Measurements from ENCODE around the gene TMEM201. TPM values are rescaled to one million over a fixed set of nuclear protein-coding genes. Genes with fewer than 3 reads are reported as not detected.

TMEM201 gene, protein sequence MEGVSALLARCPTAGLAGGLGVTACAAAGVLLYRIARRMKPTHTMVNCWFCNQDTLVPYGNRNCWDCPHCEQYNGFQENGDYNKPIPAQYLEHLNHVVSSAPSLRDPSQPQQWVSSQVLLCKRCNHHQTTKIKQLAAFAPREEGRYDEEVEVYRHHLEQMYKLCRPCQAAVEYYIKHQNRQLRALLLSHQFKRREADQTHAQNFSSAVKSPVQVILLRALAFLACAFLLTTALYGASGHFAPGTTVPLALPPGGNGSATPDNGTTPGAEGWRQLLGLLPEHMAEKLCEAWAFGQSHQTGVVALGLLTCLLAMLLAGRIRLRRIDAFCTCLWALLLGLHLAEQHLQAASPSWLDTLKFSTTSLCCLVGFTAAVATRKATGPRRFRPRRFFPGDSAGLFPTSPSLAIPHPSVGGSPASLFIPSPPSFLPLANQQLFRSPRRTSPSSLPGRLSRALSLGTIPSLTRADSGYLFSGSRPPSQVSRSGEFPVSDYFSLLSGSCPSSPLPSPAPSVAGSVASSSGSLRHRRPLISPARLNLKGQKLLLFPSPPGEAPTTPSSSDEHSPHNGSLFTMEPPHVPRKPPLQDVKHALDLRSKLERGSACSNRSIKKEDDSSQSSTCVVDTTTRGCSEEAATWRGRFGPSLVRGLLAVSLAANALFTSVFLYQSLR
- 9.1 TPM for total RNA-seq

DNA sequence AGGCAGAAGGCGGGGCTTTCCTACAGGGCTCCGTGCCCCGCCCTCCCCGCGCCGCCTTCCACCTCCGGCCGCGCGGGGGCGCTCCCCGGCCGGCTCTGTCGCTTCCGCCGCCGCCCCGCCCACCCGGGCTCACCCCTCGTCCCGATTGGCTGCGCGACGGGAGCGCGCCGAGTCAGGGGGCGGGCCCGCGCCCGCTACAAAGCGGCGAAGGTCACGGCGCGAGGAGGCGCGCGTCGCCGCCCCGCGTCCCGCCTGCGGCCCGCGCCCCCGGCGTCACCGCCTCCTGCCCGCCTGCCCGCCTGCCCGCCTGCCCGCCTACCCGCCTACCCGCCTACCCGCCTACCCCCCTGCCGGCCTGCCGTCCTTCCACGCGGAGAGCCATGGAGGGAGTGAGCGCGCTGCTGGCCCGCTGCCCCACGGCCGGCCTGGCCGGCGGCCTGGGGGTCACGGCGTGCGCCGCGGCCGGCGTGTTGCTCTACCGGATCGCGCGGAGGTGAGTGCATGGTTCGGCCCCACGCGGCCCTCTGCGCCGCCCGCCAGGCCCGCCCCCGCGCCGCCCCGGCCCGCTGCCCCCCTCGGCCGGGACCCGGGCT, at the start of gene TMEM201:
TMEM201 (plus strand) TSS at position 361 of the 593 bp plus-strand sequence; CDS start at position 381, 20 bp downstream.

DNA sequence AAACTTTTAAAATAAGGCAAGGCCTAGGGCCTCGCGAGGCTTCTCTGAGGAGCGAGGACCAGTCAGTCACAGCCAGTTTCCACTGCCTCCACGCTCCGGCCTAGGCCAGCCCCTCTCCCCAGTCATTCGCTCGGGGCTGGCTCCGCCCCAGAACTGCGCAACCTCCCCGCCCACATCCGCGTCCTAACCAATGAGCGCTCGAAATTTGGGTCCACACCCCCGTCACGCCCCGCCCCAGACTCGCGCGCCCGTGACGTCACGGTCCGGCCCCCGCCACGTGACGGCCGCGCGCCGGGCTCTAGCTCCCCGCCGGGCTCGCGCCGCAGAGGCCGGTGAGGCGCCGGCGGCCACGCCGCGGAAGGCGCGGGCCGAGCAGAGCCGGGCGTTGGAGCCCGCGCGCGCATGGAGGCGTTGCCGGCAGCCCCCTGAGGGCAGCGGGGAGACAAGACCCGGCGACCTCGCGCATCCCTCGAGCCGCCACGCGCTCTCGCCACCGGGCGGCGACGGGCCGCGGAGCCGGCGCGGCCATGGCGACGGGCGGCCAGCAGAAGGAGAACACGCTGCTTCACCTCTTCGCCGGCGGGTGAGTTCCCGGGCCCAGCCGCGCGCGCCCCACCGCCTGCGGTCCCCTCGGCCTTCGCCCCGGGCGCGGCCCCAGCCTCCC, 49.4 kb upstream of the TMEM201 start, which contains the start of gene SLC25A33:
SLC25A33 (plus strand) TSS at position 301 of the 664 bp plus-strand sequence; CDS start at position 528, 227 bp downstream.

DNA sequence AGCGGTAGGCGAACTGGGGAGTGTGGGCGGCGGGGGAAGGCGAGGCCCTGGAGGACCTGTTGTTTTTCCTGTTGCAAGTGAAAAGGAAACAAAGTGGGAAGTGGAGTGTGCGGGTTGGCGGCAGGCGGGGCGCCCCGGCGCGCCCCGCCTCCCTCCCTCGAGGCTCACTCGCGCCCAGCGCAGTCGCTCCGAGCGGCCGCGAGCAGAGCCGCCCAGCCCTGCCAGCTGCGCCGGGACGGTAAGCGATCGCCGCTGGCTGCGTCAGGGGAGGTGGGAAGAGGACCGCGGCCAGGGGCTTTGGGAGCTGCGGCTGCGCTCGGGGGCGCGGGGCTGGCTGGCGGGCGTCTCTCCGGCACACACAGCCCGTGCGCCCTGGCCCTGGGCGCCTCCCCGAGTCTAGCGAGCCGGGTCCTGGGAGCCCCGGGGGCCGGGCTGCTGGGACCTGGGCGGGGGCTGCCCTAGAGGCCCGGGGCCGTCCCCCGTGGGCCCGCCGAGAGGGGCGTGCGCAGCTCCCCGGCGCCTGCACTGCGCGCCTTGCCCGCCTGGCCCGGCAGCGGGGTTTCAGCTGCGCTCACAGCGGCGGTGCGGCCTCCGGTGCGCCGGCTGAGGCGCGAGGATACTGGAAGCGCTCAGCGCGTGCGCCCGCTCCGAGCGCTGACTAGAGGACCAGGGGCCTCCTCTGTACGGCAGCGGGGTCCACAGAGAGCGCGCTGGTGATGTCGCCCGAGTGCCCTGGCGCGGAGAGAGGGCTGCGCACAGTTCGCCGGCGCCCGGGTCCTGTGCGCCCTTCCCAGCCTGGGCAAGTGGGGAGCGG, 63.1 kb downstream of the TMEM201 start, which contains the start of gene PIK3CD:
PIK3CD (plus strand) TSS at position 167 of the 814 bp plus-strand sequence. CDS start 58,725 bp downstream, outside the sequence.

Other genes with a start within 250 kb of the TMEM201 start
- gene SLC25A33, start 49.4 kb upstream of the TMEM201 start, total RNA-seq, result 6.9 TPM
- gene PIK3CD, start 62.8 kb downstream of the TMEM201 start, total RNA-seq, result 12.5 TPM
- gene CLSTN1, start 235.1 kb downstream of the TMEM201 start, total RNA-seq, result 141 TPM